K562 (cell line): Measurements from ENCODE around the gene LAPTM4A. TPM values are rescaled to one million over a fixed set of nuclear protein-coding genes. Genes with fewer than 3 reads are reported as not detected.

Source experiments
- FOXM1 ChIP-seq, 2 experiments: fragments of 450-650 bp in 1 of 2; sonication (generic) in 1 of 2; formaldehyde crosslinking in 1 of 2; IDR thresholded peaks; 2 replicates each; pipeline versions ENCODE4 v1.6.1 to v1.9.0; 2017 to 2022; ENCODE audit warnings: low read depth in 2 of 2, mild to moderate bottlenecking in 2 of 2, missing genetic modification reagents in 1 of 2, moderate library complexity in 1 of 2
- HMG20B ChIP-seq: fragments of 250-450 bp; sonication (Bioruptor Pico); IDR thresholded peaks from 2 replicates; pipeline ENCODE4 v1.5.0; 2021; ENCODE audit warnings: mild to moderate bottlenecking
- MIER1 ChIP-seq: fragments of 450-650 bp; IDR thresholded peaks from 2 replicates; pipeline ENCODE4 v1.6.1; 2016; ENCODE audit warnings: antibody characterized with exemption, mild to moderate bottlenecking, low read depth
- NCOR1 ChIP-seq: fragments of 450-650 bp; IDR thresholded peaks from 2 replicates; pipeline ENCODE4 v1.6.1; 2016; ENCODE audit warnings: mild to moderate bottlenecking, moderate library complexity
- NFRKB ChIP-seq: fragments of 450-650 bp; IDR thresholded peaks from 2 replicates; pipeline ENCODE4 v1.6.1; 2016; ENCODE audit warnings: low read depth
- NFXL1 ChIP-seq: fragments of 450-650 bp; formaldehyde crosslinking; IDR thresholded peaks from 2 replicates; pipeline ENCODE4 v1.4.0; 2021; ENCODE audit warnings: mild to moderate bottlenecking
- STAG1 ChIP-seq: sonication (generic); formaldehyde crosslinking; IDR thresholded peaks from 2 replicates; pipeline ENCODE4 v1.5.0; 2020; ENCODE audit warnings: missing genetic modification reagents, borderline replicate concordance
- XRCC4 ChIP-seq: IDR thresholded peaks from one replicate; pipeline ENCODE4 v1.6.1; 2011; ENCODE audit not compliant: insufficient read depth, insufficient read length; ENCODE audit errors: extremely low read depth
- ZNF133 ChIP-seq: fragments of 250-450 bp; sonication (Bioruptor Pico); IDR thresholded peaks from 2 replicates; pipeline ENCODE4 v1.4.0; 2020; ENCODE audit warnings: mild to moderate bottlenecking
- polyA plus RNA-seq, 8 experiments: library from polyadenylated mRNA; depleted of rRNA in 4 of 8; stranded (reverse) in 5 of 8; unstranded in 3 of 8; fragments of >200 nt; fragmentation: Nextera tagmentation in 2 of 8; fragmentation: Illumina TruSeq in 1 of 8; extraction: Ambion mirVana in 2 of 8; extraction: Trizol in 1 of 8; gene quantifications; 2 replicates each; pipeline versions ENCODE4 v1.2.1 to v1.2.3, GENCODE V29; 2011 to 2014; ENCODE audit warnings: inconsistent platforms in 1 of 8, missing spikeins in 1 of 8
- total RNA-seq, 7 experiments: library from RNA; depleted of rRNA in 6 of 7; stranded (reverse); fragments of >200 nt in 6 of 7; fragmentation: Illumina TruSeq in 2 of 7; extraction: Trizol in 2 of 7; gene quantifications; 2 replicates each; pipeline versions ENCODE4 v1.2.1 to v1.2.3, GENCODE V29; 2011 to 2021; ENCODE audit warnings: low replicate concordance in 1 of 7
- TF ChIP-seq, protein P1 (sequence below): IDR thresholded peaks from 2 replicates; pipeline ENCODE4 v1.6.1; 2016; ENCODE audit warnings: missing genetic modification characterization, missing compliant biosample characterization
- TF ChIP-seq, protein P2 (sequence below): fragments of 450-650 bp; IDR thresholded peaks from 2 replicates; pipeline ENCODE4 v1.6.1; 2018; ENCODE audit not compliant: partially characterized antibody
- TF ChIP-seq, protein P3 (sequence below), 2 experiments: fragments of 450-650 bp; IDR thresholded peaks; 2 replicates each; pipeline ENCODE4 v1.6.1; 2016
- TF ChIP-seq, protein P4 (sequence below): sonication (generic); formaldehyde crosslinking; IDR thresholded peaks from 2 replicates; pipeline ENCODE4 v1.8.0; 2022; ENCODE audit warnings: missing genetic modification reagents, mild to moderate bottlenecking, borderline replicate concordance

The LAPTM4A gene
- total and polyA plus RNA-seq, 9 of the 15 experiments (the other 6 are each of a cell fraction or from before 2014, with no cell fraction given), result 13.4 to 157 (median 50.1) TPM

DNA sequence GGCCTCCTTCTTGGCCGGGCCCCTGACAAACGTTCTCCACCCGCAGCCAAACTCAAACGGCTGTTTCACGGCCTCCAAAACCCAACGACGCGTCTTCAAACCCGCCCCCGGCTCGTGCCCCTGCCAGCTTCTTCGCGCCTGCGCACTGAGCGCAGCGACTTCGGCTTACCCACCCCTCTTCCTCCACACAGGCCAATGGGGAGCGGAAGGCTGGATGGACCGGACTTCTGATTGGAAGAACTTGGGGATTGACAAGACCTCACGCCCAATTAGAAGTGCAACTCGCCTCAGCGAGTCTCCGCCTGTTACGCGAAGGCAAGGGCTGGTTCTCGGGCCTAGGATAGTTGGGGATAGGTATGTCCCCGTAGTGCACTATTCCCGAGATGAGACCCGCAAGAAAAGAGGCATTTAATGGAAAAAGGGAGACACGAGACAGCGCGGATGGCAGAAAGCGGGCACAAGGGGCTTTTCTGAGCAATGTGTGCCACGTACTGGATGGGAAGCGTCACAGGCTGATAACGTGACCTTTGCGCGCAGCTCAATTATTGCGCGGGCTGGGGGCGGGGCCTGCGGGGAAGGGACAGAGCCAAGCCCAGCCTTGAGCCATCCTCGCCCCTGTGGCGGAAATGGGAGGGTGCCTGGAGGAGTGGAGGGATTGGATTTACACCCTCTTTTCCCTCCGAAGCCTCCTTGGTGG lies at the start of gene LAPTM4A (continued):
- TF ChIP-seq FOXM1 (IDR thresholded peaks at IDR 0.05; ENCODE audit: low read depth), result no peak
- no peak for TF ChIP-seq FOXM1 (CRISPR knock-in tag; IDR thresholded peaks at IDR 0.05; ENCODE audit: low read depth)
- no peak for TF ChIP-seq NCOR1
- TF ChIP-seq ZNF133 (CRISPR knock-in tag), result no peak
- TF ChIP-seq NFXL1 (CRISPR knock-in tag), result no peak
- no peak for TF ChIP-seq HMG20B (CRISPR knock-in tag)
- TF ChIP-seq, protein P1, sequence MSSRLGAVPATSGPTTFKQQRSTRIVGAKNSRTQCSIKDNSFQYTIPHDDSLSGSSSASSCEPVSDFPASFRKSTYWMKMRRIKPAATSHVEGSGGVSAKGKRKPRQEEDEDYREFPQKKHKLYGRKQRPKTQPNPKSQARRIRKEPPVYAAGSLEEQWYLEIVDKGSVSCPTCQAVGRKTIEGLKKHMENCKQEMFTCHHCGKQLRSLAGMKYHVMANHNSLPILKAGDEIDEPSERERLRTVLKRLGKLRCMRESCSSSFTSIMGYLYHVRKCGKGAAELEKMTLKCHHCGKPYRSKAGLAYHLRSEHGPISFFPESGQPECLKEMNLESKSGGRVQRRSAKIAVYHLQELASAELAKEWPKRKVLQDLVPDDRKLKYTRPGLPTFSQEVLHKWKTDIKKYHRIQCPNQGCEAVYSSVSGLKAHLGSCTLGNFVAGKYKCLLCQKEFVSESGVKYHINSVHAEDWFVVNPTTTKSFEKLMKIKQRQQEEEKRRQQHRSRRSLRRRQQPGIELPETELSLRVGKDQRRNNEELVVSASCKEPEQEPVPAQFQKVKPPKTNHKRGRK (tag), result no peak
- peak; percentile 65; the same call in 1 of the 2 replicates for TF ChIP-seq NFRKB
- TF ChIP-seq, protein P2, sequence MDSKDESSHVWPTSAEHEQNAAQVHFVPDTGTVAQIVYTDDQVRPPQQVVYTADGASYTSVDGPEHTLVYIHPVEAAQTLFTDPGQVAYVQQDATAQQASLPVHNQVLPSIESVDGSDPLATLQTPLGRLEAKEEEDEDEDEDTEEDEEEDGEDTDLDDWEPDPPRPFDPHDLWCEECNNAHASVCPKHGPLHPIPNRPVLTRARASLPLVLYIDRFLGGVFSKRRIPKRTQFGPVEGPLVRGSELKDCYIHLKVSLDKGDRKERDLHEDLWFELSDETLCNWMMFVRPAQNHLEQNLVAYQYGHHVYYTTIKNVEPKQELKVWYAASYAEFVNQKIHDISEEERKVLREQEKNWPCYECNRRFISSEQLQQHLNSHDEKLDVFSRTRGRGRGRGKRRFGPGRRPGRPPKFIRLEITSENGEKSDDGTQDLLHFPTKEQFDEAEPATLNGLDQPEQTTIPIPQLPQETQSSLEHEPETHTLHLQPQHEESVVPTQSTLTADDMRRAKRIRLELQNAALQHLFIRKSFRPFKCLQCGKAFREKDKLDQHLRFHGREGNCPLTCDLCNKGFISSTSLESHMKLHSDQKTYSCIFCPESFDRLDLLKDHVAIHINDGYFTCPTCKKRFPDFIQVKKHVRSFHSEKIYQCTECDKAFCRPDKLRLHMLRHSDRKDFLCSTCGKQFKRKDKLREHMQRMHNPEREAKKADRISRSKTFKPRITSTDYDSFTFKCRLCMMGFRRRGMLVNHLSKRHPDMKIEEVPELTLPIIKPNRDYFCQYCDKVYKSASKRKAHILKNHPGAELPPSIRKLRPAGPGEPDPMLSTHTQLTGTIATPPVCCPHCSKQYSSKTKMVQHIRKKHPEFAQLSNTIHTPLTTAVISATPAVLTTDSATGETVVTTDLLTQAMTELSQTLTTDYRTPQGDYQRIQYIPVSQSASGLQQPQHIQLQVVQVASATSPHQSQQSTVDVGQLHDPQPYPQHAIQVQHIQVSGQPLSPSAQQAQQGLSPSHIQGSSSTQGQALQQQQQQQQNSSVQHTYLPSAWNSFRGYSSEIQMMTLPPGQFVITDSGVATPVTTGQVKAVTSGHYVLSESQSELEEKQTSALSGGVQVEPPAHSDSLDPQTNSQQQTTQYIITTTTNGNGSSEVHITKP, result peak; percentile 27
- TF ChIP-seq, protein P3, sequence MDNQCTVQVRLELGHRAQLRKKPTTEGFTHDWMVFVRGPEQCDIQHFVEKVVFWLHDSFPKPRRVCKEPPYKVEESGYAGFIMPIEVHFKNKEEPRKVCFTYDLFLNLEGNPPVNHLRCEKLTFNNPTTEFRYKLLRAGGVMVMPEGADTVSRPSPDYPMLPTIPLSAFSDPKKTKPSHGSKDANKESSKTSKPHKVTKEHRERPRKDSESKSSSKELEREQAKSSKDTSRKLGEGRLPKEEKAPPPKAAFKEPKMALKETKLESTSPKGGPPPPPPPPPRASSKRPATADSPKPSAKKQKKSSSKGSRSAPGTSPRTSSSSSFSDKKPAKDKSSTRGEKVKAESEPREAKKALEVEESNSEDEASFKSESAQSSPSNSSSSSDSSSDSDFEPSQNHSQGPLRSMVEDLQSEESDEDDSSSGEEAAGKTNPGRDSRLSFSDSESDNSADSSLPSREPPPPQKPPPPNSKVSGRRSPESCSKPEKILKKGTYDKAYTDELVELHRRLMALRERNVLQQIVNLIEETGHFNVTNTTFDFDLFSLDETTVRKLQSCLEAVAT (IDR thresholded peaks at IDR 0.05), result peak; percentile 25 to 28; a peak in 2 of 4 replicates
- TF ChIP-seq STAG1 (CRISPR knock-in tag), result no peak
- no peak for TF ChIP-seq MIER1
- TF ChIP-seq, protein P4, sequence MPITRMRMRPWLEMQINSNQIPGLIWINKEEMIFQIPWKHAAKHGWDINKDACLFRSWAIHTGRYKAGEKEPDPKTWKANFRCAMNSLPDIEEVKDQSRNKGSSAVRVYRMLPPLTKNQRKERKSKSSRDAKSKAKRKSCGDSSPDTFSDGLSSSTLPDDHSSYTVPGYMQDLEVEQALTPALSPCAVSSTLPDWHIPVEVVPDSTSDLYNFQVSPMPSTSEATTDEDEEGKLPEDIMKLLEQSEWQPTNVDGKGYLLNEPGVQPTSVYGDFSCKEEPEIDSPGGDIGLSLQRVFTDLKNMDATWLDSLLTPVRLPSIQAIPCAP (CRISPR knock-in tag), result no peak
- TF ChIP-seq XRCC4, result no peak
